ENCODE results near the gene DLG3. TPM values are rescaled to one million over a fixed set of nuclear protein-coding genes. Genes with fewer than 3 reads are reported as not detected.
A peak's percentile ranks its signal among the peaks of the same experiment; 100 is the strongest.

DLG3 gene
- total and polyA plus RNA-seq, 12 donors, result 5.7 to 13.1 (median 10.4) TPM

DNA sequence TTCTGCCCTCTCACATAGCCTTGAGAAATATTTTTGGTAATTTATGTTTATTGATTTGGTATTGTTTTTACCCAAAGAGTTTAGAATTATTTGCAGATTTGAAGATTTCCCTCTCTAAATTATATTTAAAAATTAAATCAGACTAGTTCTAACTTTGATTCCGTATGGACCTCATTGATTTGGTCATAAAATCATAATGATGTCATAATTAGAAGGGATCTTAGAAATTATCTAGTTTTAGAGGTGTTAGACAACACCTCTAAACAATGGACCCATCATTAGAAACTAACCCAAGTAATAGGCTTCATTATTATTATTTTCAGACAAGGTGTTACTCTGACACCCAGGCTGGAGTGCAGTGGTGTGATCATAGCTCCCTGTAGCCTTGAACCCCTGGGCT is 24.1 kb downstream of the DLG3 start:
- DNase-seq (no peak), ATAC-seq (no peak)
- intact Hi-C loops (cut with DNase I), result no loop called here
- WGBS, 2 donors, result 98 to 100% methylated on average over 1 of the region's 1 CpG
- Histone ChIP-seq H3K27me3 (peaks cover 0 to 8% (median 0%) of the 10 kb centered on the region in 7 donors), H3K27ac (no peak overlapping the region), H3K4me1 (peaks cover 0 to 9% (median 0%) of the 10 kb centered on the region in 9 donors), H3K9me3 (no peaks in the 10 kb centered on the region), H3K36me3 (no peaks in the 10 kb centered on the region), H3K4me3 (no peak overlapping the region)
- TF ChIP-seq, protein P1, sequence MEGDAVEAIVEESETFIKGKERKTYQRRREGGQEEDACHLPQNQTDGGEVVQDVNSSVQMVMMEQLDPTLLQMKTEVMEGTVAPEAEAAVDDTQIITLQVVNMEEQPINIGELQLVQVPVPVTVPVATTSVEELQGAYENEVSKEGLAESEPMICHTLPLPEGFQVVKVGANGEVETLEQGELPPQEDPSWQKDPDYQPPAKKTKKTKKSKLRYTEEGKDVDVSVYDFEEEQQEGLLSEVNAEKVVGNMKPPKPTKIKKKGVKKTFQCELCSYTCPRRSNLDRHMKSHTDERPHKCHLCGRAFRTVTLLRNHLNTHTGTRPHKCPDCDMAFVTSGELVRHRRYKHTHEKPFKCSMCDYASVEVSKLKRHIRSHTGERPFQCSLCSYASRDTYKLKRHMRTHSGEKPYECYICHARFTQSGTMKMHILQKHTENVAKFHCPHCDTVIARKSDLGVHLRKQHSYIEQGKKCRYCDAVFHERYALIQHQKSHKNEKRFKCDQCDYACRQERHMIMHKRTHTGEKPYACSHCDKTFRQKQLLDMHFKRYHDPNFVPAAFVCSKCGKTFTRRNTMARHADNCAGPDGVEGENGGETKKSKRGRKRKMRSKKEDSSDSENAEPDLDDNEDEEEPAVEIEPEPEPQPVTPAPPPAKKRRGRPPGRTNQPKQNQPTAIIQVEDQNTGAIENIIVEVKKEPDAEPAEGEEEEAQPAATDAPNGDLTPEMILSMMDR (IDR thresholded peaks at IDR 0.05), result no peak

DNA sequence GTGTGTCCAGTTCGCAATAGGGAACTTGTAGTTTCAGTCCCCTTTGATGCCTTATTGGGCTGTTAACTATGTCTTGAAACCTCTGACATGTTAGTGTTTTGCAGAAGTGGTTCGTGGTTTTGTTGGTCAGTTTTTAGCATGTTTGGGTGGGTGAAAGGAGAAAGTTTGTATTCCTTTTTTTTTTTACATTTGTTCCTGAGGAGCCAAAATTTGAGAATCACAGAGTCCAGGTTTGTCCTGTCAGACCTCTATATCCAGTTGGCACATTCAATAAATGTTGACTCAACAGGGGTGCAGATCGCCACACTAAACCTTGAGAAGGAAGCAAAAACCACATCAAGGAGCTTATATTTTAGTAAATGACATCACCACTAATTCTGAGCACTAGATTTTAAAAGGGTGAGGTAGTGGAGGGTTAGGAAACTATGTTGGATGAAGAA is 26.2 kb downstream of the DLG3 start:
- intact Hi-C loops (cut with DNase I), result no loop called here
- Histone ChIP-seq H3K4me3 (no peak overlapping the region), H3K9me3 (no peaks in the 10 kb centered on the region), H3K4me1 (peaks cover 0 to 9% (median 0%) of the 10 kb centered on the region in 9 donors), H3K27me3 (peaks cover 0 to 22% (median 0%) of the 10 kb centered on the region in 7 donors), H3K27ac (no peak overlapping the region), H3K36me3 (no peaks in the 10 kb centered on the region)
- 93 to 94% methylated on average over 3 of the region's 3 CpGs for WGBS, 2 donors
- ATAC-seq, result no peak
- TF ChIP-seq, protein P1 (IDR thresholded peaks at IDR 0.05), result no peak
- no peak for DNase-seq

DNA sequence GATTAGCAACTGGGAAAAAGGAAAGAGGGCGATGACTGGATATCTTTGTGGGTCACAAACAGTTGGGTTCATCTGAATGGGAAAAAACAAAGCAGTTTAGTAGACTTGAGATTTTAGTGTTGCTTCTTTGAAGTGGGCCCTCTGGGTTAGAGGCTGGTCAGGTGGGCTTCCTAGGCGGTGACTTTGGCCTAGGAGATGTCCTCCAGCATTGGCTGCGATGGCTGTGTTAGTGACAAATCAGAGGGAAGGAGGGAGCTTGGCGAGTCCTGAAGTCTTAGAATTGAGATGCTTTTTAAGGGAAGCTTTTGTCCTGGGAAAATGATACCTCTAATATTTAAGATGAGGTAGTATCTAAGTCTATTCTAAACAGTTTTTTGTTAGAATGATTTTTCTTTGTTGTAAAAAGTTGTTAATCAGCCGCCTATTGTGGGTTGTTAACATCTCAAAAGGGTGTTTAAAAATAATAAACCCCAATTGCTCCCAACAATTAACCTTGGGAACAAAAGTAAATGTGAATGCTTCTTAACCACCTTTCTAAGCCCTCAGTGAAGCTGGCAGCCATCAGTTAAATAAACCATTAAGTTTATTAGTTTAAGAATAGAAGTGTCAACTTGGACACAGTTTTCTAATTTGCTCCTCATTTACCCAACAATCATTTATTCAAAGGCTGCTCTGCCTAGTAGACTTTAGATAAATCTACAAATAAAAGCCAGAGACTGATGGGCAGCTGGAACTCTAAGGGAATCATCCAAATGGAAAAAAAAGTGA is 31.7 kb downstream of the DLG3 start:
- TF ChIP-seq, protein P1 (IDR thresholded peaks at IDR 0.05), result no peak
- Histone ChIP-seq H3K36me3 (no peaks in the 10 kb centered on the region), H3K27ac (peak overlapping the region in 5 of 10 donors; percentile 1 to 80 (median 44)), H3K4me3 (no peak overlapping the region), H3K4me1 (peaks cover 2 to 43% (median 26%) of the 10 kb centered on the region in 9 donors), H3K9me3 (no peaks in the 10 kb centered on the region), H3K27me3 (peaks cover 0 to 59% (median 0%) of the 10 kb centered on the region in 7 donors)
- ATAC-seq (no peak), DNase-seq (no peak)
- 91 to 96% methylated on average over 5 of the region's 5 CpGs for whole genome bisulfite sequencing, 2 donors
- intact Hi-C loops (cut with DNase I), result loop anchor here in 1 of 10 donors (2.0 kb wide), 1 partner anchor 20 kb away; no protein-coding TSS in a partner anchor

DNA sequence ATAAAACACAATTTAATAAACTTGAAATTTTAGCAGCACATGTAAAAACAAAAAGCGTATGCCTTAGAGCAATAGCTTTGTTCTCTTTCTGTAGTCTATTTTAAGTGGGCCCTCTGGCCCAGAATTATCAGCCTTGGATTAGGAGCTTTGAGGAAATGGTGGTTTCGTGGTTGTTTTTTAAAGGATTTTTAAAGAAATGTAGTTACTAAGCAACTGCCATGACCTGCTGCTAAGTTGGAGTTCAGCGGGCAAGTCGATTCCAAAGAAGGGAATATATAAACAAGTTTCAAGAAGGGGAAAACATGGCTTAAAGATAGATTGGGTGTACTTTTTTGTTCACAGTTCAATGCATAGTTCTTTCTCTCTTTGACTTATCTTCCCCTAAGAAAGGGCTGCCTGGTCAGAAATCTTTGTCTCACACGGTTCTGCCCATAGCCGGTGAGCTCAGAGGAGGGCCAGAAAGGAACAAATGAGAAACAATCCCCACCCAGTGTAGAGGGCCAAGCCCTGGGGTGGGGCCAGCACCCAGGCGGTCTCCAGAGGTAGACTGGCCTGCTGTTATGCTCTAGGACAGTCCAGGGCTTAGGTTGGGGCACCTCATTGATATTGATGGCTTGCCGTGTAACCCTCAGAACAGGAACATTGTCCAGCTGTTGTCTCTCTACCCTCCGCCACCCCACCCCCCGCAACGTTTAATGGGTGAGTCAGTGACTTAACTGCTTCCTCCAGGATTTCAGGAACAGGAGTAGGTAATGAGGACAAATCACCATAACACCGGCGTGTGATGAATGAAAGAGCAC is 32.5 kb downstream of the DLG3 start:
- WGBS, 2 donors, result 37 to 42% methylated on average over 13 of the region's 13 CpGs
- intact Hi-C loops (cut with DNase I), result loop anchor here in 1 of 10 donors (2.0 kb wide), 1 partner anchor 20 kb away; no protein-coding TSS in a partner anchor

More for the DNA sequence above, 32.5 kb downstream of the DLG3 start:
- Histone ChIP-seq H3K36me3 (no peaks in the 10 kb centered on the region), H3K9me3 (no peaks in the 10 kb centered on the region), H3K27ac (peak overlapping the region in 8 of 10 donors; percentile 0 to 80 (median 52)), H3K4me3 (no peak overlapping the region), H3K4me1 (peaks cover 2 to 51% (median 27%) of the 10 kb centered on the region in 9 donors), H3K27me3 (peaks cover 0 to 64% (median 0%) of the 10 kb centered on the region in 7 donors)
- TF ChIP-seq, protein P1 (IDR thresholded peaks at IDR 0.05), result no peak
- peak in 6 of 8 donors; percentile 17 to 55 (median 38) for ATAC-seq
- DNase-seq, result peak in 1 of 2 donors; percentile 6

Data from heart right ventricle (tissue), 16 donors.